GM10847 (cell line): Measurements from ENCODE around the gene PCGF6.

Experiments
- POLR2A ChIP-seq: IDR thresholded peaks from 2 replicates; pipeline ENCODE4 v1.6.1; 2011; ENCODE audit not compliant: insufficient read length; ENCODE audit errors: extremely low read depth

The PCGF6 gene, protein sequence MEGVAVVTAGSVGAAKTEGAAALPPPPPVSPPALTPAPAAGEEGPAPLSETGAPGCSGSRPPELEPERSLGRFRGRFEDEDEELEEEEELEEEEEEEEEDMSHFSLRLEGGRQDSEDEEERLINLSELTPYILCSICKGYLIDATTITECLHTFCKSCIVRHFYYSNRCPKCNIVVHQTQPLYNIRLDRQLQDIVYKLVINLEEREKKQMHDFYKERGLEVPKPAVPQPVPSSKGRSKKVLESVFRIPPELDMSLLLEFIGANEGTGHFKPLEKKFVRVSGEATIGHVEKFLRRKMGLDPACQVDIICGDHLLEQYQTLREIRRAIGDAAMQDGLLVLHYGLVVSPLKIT

DNA sequence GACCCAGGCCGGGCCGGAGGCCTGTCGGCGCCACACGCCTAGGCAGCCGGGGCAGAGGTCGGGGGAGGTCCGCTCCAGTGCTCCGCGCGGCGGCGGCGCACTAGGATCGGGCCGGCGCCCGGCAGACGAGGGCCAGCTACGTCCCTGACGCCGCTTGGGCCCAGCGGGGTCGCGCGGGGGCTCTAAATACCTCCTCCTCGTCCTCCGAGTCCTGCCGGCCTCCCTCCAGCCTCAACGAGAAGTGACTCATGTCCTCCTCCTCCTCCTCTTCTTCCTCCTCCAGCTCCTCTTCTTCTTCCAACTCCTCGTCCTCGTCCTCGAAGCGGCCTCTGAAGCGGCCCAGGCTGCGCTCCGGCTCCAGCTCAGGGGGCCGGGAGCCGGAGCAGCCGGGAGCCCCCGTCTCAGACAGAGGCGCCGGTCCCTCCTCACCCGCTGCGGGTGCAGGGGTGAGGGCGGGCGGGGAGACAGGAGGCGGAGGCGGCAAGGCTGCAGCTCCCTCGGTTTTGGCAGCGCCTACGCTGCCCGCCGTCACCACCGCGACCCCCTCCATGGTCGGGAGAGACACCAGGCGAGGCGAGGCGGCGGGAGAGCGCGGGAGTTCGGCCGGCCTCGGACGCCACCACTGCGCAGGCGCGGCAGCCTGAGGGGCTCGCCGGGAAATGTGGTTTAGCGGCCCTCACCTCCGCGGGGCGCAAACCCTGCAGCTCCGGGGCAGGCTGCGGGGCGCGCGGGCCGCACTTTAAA lies at the start of gene PCGF6:
PCGF6 (minus strand) TSS at position 624 of the 744 bp plus-strand sequence; CDS start at position 550, 74 bp downstream.
- TF ChIP-seq POLR2A, result peak; percentile 50

DNA sequence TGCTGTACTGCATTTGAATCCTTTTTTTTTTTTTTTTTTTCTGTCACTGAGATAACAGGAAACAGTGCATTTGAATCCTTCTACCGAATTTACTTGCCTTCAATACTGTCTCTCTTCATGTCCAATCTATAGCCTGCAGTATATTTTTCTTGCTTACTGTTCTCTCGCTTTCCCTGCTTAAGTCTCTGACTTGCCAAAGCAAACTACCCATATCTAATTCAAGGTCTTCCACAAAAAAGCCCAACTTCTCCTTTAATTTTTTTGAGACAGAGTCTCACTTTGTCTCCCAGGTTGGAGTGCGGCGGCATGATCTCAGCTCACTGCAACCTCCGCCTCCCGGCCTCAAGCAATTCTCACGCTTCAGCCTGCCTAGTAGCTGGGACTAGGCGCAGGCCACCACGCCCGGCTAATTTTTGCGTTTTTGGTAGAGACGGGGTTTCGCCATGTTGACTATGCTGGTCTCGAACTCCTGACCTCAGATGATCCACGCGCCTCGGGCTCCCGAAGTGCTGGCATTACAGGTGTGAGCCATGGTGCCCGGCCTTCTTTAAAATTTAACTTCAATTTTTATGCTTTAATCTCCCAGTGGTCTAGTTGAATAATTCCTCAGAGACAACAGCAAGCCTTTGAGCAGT lies 46.4 kb upstream of the PCGF6 start:
- no peak for TF ChIP-seq POLR2A

DNA sequence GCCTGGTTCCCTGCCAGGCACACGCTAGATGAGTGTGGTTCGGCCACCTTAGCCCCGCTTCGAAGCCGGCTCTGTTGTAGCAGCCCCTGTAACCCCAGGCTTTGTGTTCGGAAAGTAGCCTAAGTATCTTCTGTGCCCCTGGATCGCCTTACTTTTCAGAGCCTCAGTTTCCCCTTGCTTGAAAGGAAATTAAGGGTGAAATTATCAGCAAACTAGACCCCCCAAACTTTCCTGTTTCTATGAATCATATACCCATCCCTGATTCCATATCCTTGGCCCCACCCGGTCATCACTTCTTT lies 45.8 kb upstream of the PCGF6 start:
- no peak for TF ChIP-seq POLR2A

DNA sequence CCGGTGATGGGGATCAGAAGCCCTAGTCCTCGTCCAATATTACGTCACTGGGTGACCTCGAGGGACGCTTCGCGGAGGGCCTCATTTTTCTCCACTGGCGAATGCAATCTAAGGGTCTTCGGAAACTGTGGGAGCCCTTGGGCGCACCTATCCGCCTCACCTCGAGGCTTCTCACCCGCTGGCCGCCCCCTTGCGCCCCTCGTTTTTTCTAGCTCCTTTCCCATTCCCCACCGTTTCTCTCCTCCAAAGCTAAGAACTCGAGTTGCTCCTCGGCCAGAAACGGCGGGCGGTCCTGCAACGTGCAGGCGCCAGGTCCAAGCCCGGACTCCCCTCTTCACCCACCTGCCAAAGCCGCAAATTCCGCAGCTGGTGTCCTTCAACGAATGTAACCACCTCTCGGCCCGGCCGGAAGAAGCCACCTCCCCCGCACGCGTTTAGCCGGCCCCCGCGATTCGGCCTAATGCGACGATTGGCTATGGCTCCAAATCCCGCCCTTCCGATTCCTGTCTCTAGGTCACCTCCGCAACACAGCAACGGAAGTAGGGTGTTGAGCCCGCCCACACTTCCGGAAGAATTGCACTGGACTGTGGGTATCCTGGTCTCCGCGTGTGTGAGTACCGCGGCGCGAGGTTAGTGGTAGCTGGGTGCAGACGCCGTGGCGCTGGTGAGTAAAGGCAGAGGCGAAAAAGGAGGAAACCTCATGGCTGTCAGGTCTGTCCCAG lies 45.3 kb upstream of the PCGF6 start, which contains the start of the genes ATP5MK and PDCD11:
ATP5MK (minus strand) TSS at position 409 of the 722 bp plus-strand sequence. CDS start 4,018 bp downstream, outside the sequence.
PDCD11 (plus strand) TSS at position 560 of the 722 bp plus-strand sequence. CDS start 1,801 bp downstream, outside the sequence.
- TF ChIP-seq POLR2A, result peak; percentile 84

DNA sequence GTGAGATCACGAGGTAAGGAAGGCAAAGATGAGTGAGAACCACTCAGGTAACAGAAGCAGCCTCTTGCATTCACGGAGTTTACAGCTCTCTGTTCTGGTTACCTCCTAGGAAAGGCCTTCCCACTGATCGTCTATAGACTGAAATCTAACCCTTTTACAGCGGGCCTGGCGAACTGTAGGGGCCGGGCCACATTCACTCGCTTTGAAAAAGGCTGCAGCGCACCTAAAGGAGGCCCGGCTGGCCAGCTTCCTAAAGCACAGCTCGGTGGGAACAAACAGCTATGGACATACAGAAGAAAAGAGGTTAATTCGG lies 44.8 kb upstream of the PCGF6 start:
- no peak for TF ChIP-seq POLR2A

DNA sequence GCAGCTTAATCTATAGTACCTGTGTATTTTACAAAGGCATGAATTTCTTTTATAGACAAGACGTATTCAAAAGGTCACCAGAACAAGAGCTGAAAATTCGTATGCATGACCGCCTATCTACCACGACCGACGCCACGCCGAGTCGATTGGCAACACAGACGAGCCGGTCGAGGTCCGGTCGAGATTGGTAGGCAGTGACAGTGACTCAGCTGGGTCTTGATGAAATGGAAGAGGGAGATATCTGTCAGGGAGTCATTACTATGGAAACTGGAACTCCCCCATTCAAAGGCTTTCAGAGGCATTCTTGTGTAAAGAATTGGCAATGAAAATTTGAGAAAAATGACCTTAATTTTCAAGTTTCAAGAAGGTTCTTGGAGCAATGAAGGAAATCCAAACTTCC lies 43.2 kb upstream of the PCGF6 start:
- no peak for TF ChIP-seq POLR2A

DNA sequence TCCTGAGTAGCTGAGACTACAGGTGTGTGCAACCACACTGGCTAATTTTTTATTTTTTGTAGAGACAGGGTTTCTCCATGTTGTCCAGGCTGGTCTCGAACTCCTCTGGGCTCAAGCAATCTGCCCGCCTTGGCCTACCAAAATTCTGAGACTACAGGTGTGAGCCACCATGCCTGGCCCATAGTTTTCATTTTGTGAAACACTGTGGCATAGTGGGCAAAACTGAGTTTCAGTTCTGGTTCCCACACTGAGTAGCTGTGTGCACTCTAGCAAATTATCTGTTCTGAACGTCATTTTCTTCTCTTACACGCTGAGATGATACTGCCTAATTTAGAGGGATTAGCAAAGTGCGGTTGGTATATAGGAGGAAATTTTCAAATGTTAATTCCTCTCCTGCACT lies 31.8 kb upstream of the PCGF6 start:
- TF ChIP-seq POLR2A, result no peak

DNA sequence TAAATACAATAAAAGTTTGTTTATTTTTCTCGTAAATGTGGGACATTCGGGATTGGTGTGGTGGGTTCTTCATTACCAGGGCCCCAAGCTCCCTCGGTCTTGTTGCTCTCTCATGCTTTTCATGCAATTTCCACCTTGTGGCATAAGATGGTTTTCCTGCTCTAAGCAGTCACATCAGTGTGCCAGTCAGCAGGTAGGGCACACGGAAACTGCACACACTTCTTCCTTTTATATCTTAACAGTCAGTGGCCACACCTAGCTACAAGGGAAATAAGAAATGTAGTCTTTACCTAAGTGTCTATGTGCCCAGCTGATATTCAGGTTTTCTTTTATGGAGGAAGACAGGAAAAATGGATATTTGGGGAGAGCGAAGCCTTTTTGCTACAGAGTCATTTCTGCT lies 23.3 kb upstream of the PCGF6 start:
- no peak for TF ChIP-seq POLR2A

DNA sequence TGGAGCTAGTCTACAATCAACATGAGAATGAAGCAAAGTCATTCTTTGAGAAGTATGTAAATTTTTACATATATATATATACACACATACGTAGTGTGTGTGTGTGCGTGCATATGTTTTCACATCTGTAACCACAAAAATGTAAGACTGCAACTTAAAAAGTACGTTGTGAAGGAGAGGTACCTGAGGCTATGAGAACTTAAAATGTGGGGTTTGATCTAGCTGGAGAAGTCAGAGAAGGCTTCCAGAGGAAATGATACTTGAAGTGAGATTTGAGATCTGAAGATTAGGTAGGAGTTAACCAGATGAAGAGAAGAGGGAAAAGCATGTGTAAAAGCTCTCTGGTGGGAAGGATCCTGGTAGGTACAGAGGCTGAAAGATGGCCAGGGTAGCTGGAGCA lies 22.6 kb upstream of the PCGF6 start:
- no peak for TF ChIP-seq POLR2A

DNA sequence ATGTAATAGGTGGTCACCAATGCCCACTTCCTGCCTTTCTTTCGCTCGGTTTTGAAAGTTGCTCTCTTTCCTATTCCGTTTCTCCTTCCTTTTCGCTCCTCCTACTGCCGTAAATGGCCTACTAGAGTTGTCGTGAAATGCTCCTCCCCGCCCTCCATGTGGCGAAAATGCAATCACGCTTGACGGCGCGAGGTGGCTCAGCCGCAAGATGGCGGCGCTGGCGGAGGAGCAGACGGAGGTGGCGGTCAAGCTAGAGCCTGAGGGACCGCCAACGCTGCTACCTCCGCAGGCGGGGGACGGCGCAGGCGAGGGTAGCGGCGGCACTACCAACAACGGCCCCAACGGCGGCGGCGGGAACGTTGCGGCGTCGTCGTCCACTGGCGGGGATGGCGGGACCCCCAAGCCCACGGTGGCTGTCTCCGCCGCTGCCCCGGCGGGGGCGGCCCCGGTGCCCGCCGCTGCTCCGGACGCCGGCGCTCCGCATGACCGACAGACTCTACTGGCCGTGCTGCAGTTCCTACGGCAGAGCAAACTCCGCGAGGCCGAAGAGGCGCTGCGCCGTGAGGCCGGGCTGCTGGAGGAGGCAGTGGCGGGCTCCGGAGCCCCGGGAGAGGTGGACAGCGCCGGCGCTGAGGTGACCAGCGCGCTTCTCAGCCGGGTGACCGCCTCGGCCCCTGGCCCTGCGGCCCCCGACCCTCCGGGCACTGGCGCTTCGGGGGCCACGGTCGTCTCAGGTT lies 17.0 kb upstream of the PCGF6 start, which contains the start of gene TAF5:
TAF5 (plus strand) TSS at position 195 of the 737 bp plus-strand sequence; CDS start at position 209, 14 bp downstream.
- TF ChIP-seq POLR2A, result peak; percentile 95

DNA sequence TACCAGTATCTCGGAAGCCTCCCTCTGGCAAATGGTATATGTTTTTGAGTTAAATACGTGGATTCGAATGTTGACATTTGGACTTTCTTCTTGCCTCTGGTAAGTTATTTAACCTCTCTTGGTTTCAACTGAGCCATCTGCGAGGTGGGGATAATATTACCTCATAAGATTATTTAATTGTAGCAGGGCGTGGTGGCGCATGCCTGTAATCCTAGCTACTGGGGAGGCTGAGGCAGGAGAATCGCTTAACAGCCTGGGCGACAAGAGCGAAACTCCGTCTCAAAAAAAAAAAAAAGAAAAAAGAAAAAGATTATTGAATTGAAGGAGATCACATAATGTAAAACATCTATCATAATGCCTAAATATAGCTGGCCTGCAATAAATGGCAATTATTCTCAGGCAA lies 16.4 kb upstream of the PCGF6 start:
- no peak for TF ChIP-seq POLR2A

DNA sequence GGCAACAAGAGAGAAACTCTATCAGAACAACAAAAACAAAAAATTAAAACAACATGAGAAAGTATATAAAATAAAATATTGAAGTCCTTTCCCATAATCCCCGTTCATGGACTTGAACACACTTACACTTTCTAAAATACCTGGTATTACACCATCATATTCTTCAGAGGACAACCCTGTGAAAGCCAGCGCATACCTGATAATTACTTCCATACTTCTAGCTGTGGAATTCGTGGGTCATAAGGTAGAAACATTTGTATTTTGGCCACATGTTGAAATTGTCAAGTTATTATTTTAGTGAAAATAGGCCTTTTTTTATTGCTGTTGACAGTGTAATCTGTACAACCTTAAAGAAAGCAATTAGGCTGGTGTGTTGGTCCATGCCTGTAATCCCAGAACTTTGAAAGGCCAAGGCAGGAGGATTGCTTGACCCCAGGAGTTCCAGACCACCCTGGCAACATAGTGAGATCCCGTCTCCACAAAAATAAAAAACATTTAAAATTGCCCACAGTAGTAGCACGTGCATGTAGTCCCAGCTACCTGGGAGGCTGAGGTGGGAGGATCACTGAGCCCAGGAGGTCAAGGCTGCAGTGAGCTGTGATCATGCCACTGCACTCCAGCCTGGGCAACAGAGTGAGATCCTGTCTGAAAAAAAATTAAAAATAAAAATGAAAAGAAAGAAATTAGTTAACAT lies 5.1 kb upstream of the PCGF6 start:
- no peak for TF ChIP-seq POLR2A

DNA sequence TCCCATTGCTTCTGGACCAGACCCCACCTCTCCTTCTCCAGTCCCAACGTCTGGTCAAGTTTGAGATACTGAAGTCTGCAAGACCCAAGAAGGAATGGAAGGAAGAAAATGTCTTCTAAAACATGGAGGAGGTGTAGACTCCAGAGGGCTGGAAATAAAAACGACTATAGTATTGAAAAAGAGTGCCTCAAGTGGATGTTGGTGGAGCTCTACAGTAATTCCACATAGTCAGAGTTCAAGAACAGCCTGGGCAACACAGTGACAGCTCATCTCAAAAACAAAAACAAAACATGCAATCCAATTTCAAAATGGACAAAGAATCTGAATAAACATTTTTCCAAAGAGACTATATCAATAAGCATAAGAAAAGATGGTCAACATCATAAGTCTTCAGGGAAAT lies 2.3 kb upstream of the PCGF6 start:
- no peak for TF ChIP-seq POLR2A

DNA sequence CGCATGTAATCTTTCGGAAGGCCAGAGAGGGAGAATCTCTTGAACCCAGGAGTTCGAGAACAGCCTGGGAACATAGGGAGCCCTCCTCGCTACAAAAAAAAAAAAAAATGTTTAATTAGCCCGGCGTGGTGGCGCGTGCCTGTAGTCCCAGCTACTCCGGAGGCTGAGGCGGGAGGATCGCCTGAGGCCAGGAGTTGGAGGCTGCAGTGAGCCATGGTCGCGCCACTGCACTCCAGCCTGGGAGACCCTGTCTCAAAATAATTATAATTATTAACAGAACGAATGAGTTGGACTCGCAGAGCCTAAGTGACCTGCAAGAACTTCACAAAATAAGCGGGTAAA lies 794 bp downstream of the PCGF6 start:
- TF ChIP-seq POLR2A, result no peak
